ENCODE results near the gene GALNS.

Gene GALNS

DNA sequence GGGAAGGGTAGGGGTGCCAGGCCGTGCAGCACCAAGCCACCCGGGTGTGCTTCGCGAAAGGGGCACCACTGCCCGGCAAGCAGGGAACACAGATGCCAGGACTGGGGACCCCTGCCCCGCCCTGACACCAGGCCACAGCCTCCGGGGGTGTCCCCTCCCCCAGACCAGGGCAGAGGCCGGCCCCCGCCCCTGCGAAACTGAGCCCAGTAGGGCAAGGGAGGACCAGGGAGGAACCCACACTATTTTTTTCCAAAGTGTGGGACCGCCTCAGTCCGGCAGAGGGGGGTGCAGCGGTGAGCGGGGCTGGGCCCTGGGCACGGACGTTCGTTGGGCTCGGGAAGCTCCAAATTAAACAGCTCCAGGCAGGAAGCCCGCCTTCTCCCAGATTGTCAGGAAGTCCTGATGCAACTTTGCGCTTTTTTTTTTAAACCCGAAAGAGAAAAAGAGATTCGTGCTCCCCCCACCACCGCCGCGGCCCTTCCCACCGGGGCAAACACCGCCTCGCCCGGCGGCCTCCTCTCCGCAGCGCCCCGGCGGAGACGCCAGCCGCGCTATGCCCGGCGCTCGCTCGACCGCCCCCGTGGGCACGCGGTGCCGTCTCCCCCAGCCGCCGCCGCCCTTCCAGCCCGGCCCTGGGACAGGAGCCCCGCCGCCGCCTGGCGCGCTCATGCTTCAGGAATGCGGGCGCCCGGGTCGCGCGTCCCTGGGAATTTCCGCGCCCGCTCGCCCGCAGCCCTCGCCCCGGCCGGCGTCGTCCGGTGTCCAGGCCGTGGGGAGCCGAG, 72.5 kb downstream of the GALNS start:
- Histone ChIP-seq H3K36me3 (ENCODE audit: control insufficient read depth in 4 of 4, insufficient read depth in 4 of 4, low read length in 3 of 4) (peaks cover 0 to 12% (median 0%) of the 10 kb centered on the region in 4 experiments), H3K27ac (ENCODE audit: insufficient read depth in 1 of 2, low read depth in 1 of 2, low read length in 2 of 2, poor library complexity in 1 of 2, severe bottlenecking in 2 of 2) (peak overlapping the region; percentile 54 to 82), H3K4me3 (ENCODE audit: control insufficient read depth in 1 of 7, extremely low read depth in 1 of 7, insufficient read depth in 4 of 7, low read depth in 2 of 7, low read length in 6 of 7) (peak overlapping the region; percentile 65 to 88 (median 77)), H3K9me3 (ENCODE audit: control extremely low read depth in 1 of 5, control insufficient read depth in 4 of 5, insufficient read depth in 2 of 5, low read depth in 1 of 5, low read length in 4 of 5) (no peaks in the 10 kb centered on the region), H3K4me1 (ENCODE audit: control extremely low read depth in 1 of 4, control insufficient read depth in 4 of 4, insufficient read depth in 4 of 4, low read length in 3 of 4) (peaks cover 0 to 67% (median 58%) of the 10 kb centered on the region in 4 experiments), H3K27me3 (replicated peaks in 2 of 5; ENCODE audit: control insufficient read depth in 4 of 5, insufficient read depth in 5 of 5, low read length in 4 of 5) (no peaks in the 10 kb centered on the region)
- under 1% methylated on average over 66 of the region's 74 CpGs for WGBS (ENCODE audit: insufficient coverage)
- peak in 2 of 3 donors; percentile 55 to 63 for DNase-seq
- CTCF ChIA-PET, result interaction anchor here (0.6 to 10.2 kb wide), 9 partner anchors 14 to 426 kb away, joined by 3 to 81 read pairs (median 5); partner anchors contain the start of genes APRT and CDT1
- POLR2A ChIA-PET, result interaction anchor here (0.6 to 1.9 kb wide), 5 partner anchors 9 to 122 kb away, joined by 3 to 10 read pairs (median 4); partner anchors contain the start of gene MVD

GRCh38 chr16:88783391-88784073, 73.2 kb downstream of the GALNS start:
- no peaks in the 10 kb centered on the region for H3K9me3 ChIP-seq (ENCODE audit: control extremely low read depth in 1 of 5, control insufficient read depth in 4 of 5, insufficient read depth in 2 of 5, low read depth in 1 of 5, low read length in 4 of 5)
- H3K4me3 ChIP-seq (ENCODE audit: control insufficient read depth in 1 of 7, extremely low read depth in 1 of 7, insufficient read depth in 4 of 7, low read depth in 2 of 7, low read length in 6 of 7), result peak overlapping the region; percentile 65 to 88 (median 77)
- ChIA-PET CTCF (interaction anchor here (0.6 to 10.2 kb wide), 13 partner anchors 10 to 427 kb away, joined by 3 to 81 read pairs (median 5); partner anchors contain the start of genes APRT, CDT1, GALNS and TRAPPC2L), POLR2A (interaction anchor here (0.6 to 1.9 kb wide), 7 partner anchors 9 to 121 kb away, joined by 3 to 10 read pairs (median 4); partner anchors contain the start of gene MVD)
- H3K4me1 ChIP-seq (ENCODE audit: control extremely low read depth in 1 of 4, control insufficient read depth in 4 of 4, insufficient read depth in 4 of 4, low read length in 3 of 4), result peaks cover 0 to 68% (median 64%) of the 10 kb centered on the region in 4 experiments
- H3K27me3 ChIP-seq (replicated peaks in 2 of 5; ENCODE audit: control insufficient read depth in 4 of 5, insufficient read depth in 5 of 5, low read length in 4 of 5), result no peaks in the 10 kb centered on the region
- no peak for DNase-seq
- H3K36me3 ChIP-seq (ENCODE audit: control insufficient read depth in 4 of 4, insufficient read depth in 4 of 4, low read length in 3 of 4), result peaks cover 0 to 12% (median under 1%) of the 10 kb centered on the region in 4 experiments
- WGBS (ENCODE audit: insufficient coverage), result 3% methylated on average over 27 of the region's 27 CpGs
- H3K27ac ChIP-seq (ENCODE audit: insufficient read depth in 1 of 2, low read depth in 1 of 2, low read length in 2 of 2, poor library complexity in 1 of 2, severe bottlenecking in 2 of 2), result peak overlapping the region; percentile 54 to 82

GRCh38 chr16:88782454-88783390, 74.0 kb downstream of the GALNS start:
- no peak for DNase-seq
- H3K9me3 ChIP-seq (ENCODE audit: control extremely low read depth in 1 of 5, control insufficient read depth in 4 of 5, insufficient read depth in 2 of 5, low read depth in 1 of 5, low read length in 4 of 5), result no peaks in the 10 kb centered on the region
- ChIA-PET CTCF (interaction anchor here (0.9 to 10.2 kb wide), 12 partner anchors 10 to 75 kb away, joined by 3 to 81 read pairs (median 6); partner anchors contain the start of genes CDT1, GALNS and TRAPPC2L), POLR2A (interaction anchor here (0.6 to 4.2 kb wide), 12 partner anchors 8 to 918 kb away, joined by 3 to 24 read pairs (median 4); no protein-coding TSS in a partner anchor)
- H3K27ac ChIP-seq (ENCODE audit: insufficient read depth in 1 of 2, low read depth in 1 of 2, low read length in 2 of 2, poor library complexity in 1 of 2, severe bottlenecking in 2 of 2), result peak overlapping the region; percentile 54 to 82
- WGBS (ENCODE audit: insufficient coverage), result 45% methylated on average over 13 of the region's 16 CpGs
- H3K4me1 ChIP-seq (ENCODE audit: control extremely low read depth in 1 of 4, control insufficient read depth in 4 of 4, insufficient read depth in 4 of 4, low read length in 3 of 4), result peaks cover 0 to 76% (median 72%) of the 10 kb centered on the region in 4 experiments
- no peaks in the 10 kb centered on the region for H3K27me3 ChIP-seq (replicated peaks in 2 of 5; ENCODE audit: control insufficient read depth in 4 of 5, insufficient read depth in 5 of 5, low read length in 4 of 5)
- H3K4me3 ChIP-seq (ENCODE audit: control insufficient read depth in 1 of 7, extremely low read depth in 1 of 7, insufficient read depth in 4 of 7, low read depth in 2 of 7, low read length in 6 of 7), result peak overlapping the region in 6 of 7 experiments; percentile 16 to 88 (median 78)
- peaks cover 0 to 15% (median under 1%) of the 10 kb centered on the region in 4 experiments for H3K36me3 ChIP-seq (ENCODE audit: control insufficient read depth in 4 of 4, insufficient read depth in 4 of 4, low read length in 3 of 4)

DNA sequence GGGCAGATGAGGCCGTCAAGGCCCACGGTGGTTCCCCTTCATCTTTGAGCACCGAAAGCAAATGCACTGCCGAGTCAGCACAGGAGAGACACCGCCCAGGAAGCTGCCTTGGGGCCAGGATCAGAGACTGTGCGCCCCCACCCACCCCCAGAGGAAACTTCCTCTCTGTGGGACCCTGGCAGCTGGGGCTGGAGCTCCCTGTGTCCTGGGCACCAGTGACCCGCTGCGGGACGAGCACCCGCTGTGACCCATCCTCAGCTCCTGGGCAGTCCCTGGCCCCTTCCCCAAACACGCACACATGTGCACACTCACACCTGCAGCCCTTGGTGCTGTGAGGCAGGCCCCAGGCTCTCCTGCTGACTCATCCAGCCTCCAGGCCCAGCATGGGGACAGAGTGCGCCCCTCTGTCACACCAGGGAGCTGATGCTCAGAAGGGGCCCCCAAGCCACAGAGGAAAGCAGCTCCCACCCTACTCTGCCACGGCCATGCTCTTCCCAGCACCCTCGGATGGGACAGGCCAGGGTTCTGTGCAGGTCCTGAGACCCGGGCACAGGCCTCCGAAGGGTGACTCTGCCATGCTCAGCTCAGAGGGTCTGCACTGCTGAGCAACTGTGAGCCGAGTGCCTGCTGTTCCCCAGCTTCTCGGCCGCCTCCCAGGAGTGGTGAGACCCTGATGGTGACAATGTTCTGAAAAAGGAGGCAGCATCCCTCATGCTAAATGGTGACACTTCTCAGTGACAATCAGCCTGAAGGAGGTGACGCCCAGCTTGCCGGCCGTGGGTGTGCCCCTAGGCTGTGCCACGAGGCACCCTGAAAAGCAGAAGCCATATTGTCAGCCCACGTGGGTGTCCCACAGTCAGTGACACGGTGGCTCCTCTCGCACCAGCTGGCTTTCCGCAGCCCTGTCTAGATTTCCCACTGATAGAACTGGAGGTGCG, 75.3 kb downstream of the GALNS start:
- Histone ChIP-seq H3K4me3 (ENCODE audit: control insufficient read depth in 1 of 7, extremely low read depth in 1 of 7, insufficient read depth in 4 of 7, low read depth in 2 of 7, low read length in 6 of 7) (peak overlapping the region in 4 of 7 experiments; percentile 46 to 88 (median 66)), H3K9me3 (ENCODE audit: control extremely low read depth in 1 of 5, control insufficient read depth in 4 of 5, insufficient read depth in 2 of 5, low read depth in 1 of 5, low read length in 4 of 5) (no peaks in the 10 kb centered on the region), H3K4me1 (ENCODE audit: control extremely low read depth in 1 of 4, control insufficient read depth in 4 of 4, insufficient read depth in 4 of 4, low read length in 3 of 4) (peaks cover 0 to 81% (median 77%) of the 10 kb centered on the region in 4 experiments), H3K27me3 (replicated peaks in 2 of 5; ENCODE audit: control insufficient read depth in 4 of 5, insufficient read depth in 5 of 5, low read length in 4 of 5) (no peaks in the 10 kb centered on the region), H3K27ac (ENCODE audit: insufficient read depth in 1 of 2, low read depth in 1 of 2, low read length in 2 of 2, poor library complexity in 1 of 2, severe bottlenecking in 2 of 2) (peak overlapping the region in 1 of 2 experiments; percentile 82), H3K36me3 (ENCODE audit: control insufficient read depth in 4 of 4, insufficient read depth in 4 of 4, low read length in 3 of 4) (peaks cover 0 to 27% (median 5%) of the 10 kb centered on the region in 4 experiments)
- DNase-seq, result peak in 2 of 3 donors; percentile 64 to 78
- ChIA-PET POLR2A (interaction anchor here (0.7 to 4.2 kb wide), 7 partner anchors 8 to 44 kb away, joined by 3 to 24 read pairs (median 4); no protein-coding TSS in a partner anchor), CTCF (interaction anchor here (1.1 to 10.2 kb wide), 10 partner anchors 8 to 435 kb away, joined by 3 to 81 read pairs (median 11); partner anchors contain the start of genes GALNS and TRAPPC2L)
- 18% methylated on average over 24 of the region's 28 CpGs for WGBS (ENCODE audit: insufficient coverage)

DNA sequence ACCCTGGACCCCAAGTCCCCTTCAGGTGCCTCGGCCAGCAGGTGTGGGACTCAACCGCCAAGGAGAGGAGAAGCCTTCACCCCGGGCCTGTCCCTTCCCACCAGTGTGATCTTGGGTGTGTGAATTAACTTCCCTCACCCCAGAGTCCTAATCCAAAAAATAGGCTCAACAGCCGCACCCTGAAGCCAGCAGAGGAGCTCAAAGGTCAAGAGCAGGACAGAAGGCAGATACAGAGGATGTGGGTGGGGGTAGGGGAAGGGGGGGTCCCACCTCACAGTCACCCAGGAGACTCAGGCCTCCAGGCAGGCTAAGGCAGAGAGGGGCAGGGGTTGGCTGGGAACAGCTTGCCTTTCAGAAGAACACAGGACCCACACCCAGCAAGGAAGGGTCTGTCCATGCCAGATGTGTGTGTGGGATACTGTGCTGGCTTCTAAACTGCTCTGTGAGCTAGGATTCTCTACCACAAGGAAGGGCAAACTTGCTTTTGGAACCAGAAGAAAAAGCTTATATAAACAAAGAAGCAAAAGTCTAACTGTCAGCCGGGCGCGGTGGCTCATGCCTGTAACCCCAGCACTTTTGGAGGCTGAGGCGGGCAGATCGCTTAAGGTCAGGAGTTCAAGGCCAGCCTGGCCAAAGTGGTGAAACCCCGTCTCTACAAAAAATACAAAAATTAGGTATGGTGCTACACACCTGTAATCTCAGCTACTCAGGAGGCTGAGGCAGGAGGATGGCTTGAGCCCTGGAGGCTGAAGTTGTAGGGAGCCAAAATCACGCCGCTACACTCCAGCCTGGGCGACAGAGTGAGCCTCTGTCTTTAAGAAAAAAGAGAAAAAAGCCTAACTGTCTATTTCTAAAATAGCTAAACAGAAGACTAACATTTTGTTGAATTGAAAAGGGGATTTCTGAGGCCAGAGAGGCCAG, 76.3 kb downstream of the GALNS start:
- peak overlapping the region; percentile 40 to 82 for H3K27ac ChIP-seq (ENCODE audit: insufficient read depth in 1 of 2, low read depth in 1 of 2, low read length in 2 of 2, poor library complexity in 1 of 2, severe bottlenecking in 2 of 2)
- POLR2A ChIA-PET, result interaction anchor here (0.7 to 4.2 kb wide), 4 partner anchors 9 to 43 kb away, joined by 3 to 24 read pairs (median 10); no protein-coding TSS in a partner anchor
- no peak for DNase-seq
- peaks cover 0 to 28% (median 5%) of the 10 kb centered on the region in 4 experiments for H3K36me3 ChIP-seq (ENCODE audit: control insufficient read depth in 4 of 4, insufficient read depth in 4 of 4, low read length in 3 of 4)
- CTCF ChIA-PET, result interaction anchor here (0.8 to 10.2 kb wide), 11 partner anchors 7 to 436 kb away, joined by 3 to 81 read pairs (median 7); partner anchors contain the start of genes GALNS and TRAPPC2L
- H3K9me3 ChIP-seq (ENCODE audit: control extremely low read depth in 1 of 5, control insufficient read depth in 4 of 5, insufficient read depth in 2 of 5, low read depth in 1 of 5, low read length in 4 of 5), result no peaks in the 10 kb centered on the region
- 86% methylated on average over 10 of the region's 13 CpGs for WGBS (ENCODE audit: insufficient coverage)
- H3K4me3 ChIP-seq (ENCODE audit: control insufficient read depth in 1 of 7, extremely low read depth in 1 of 7, insufficient read depth in 4 of 7, low read depth in 2 of 7, low read length in 6 of 7), result peak overlapping the region in 4 of 7 experiments; percentile 42 to 88 (median 62)
- no peaks in the 10 kb centered on the region for H3K27me3 ChIP-seq (replicated peaks in 2 of 5; ENCODE audit: control insufficient read depth in 4 of 5, insufficient read depth in 5 of 5, low read length in 4 of 5)
- H3K4me1 ChIP-seq (ENCODE audit: control extremely low read depth in 1 of 4, control insufficient read depth in 4 of 4, insufficient read depth in 4 of 4, low read length in 3 of 4), result peaks cover 0 to 78% (median 73%) of the 10 kb centered on the region in 4 experiments

Measured in common myeloid progenitor, CD34-positive (primary cell).